Brain microvascular endothelial cell (primary cell): ENCODE measurements around the gene HK2.

Experiments used
- DNase-seq: peaks from one replicate; pipeline ENCODE4 v3.0.0-alpha.2; 2020
- H3K27ac ChIP-seq: fragments of 250-450 bp; sonication (Bioruptor Pico); 2 replicates; pipeline ENCODE4 v1.5.1; 2020; ENCODE audit warnings: mild to moderate bottlenecking, moderate library complexity
- H3K27me3 ChIP-seq: fragments of 250-450 bp; sonication (Bioruptor Pico); replicated peaks from 2 replicates; pipeline ENCODE4 v1.5.1; 2020; ENCODE audit warnings: mild to moderate bottlenecking
- H3K36me3 ChIP-seq: fragments of 250-450 bp; sonication (Bioruptor Pico); replicated peaks from 2 replicates; pipeline ENCODE4 v1.5.1; 2020; ENCODE audit warnings: mild to moderate bottlenecking
- H3K4me3 ChIP-seq: 2 replicates; pipeline ENCODE4 v1.5.1; 2011; ENCODE audit warnings: low read depth, mild to moderate bottlenecking, control low read depth, low read length, moderate library complexity
- in situ Hi-C: cut with HindIII; loops from 2 replicates; pipeline ENCODE4 v1.10.0; 2017; ENCODE audit warnings: low sequenced_read_pairs, low pct_ligation_motif_present
- TF ChIP-seq, protein P1 (sequence below): IDR thresholded peaks from 2 replicates; pipeline ENCODE4 v1.5.1; 2011; ENCODE audit warnings: low read depth, mild to moderate bottlenecking, moderate library complexity, low read length, control low read depth, inconsistent platforms; ENCODE audit errors: missing control alignments

The HK2 gene

DNA sequence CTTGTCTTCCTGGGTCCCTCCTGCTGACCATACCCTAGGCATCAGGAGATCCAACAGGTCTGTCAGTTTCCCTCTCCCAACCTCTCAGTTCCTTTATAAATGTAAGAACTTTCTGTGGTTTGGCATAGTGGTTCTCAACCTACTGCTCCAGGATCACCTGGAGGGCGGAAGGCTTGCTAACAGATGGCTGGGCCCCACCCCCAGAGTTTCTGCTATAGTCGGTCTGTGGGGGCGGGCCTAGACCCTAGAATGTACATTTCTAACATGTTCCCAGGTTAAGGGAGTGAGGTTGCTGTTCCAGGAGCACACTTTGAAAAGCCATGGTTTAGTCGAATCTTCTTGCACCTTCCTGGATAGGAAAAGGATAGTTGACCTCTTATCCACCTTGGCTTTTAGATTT is 37.0 kb downstream of the HK2 start:
- no peaks in the 10 kb centered on the region for H3K36me3 ChIP-seq

DNA sequence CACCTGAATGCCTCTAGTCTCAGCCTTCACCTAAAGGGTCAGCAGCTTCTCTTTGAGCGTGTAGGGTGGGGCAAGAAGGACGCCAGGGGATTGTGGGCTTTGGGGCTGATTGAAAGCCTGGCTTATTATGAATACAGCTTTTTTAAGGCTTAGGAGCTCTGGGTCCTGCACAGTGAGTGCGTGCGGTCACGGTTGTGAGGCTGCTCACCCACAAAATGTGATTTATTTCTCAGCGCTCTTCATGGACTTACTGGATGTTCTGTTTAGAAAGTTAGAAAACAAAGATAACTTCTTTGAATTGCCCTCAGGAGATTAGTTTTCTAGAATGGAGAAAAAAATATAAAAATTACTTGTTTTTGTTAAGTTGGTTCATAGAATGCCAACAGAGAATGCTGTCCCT is 37.5 kb downstream of the HK2 start:
- TF ChIP-seq, protein P1, sequence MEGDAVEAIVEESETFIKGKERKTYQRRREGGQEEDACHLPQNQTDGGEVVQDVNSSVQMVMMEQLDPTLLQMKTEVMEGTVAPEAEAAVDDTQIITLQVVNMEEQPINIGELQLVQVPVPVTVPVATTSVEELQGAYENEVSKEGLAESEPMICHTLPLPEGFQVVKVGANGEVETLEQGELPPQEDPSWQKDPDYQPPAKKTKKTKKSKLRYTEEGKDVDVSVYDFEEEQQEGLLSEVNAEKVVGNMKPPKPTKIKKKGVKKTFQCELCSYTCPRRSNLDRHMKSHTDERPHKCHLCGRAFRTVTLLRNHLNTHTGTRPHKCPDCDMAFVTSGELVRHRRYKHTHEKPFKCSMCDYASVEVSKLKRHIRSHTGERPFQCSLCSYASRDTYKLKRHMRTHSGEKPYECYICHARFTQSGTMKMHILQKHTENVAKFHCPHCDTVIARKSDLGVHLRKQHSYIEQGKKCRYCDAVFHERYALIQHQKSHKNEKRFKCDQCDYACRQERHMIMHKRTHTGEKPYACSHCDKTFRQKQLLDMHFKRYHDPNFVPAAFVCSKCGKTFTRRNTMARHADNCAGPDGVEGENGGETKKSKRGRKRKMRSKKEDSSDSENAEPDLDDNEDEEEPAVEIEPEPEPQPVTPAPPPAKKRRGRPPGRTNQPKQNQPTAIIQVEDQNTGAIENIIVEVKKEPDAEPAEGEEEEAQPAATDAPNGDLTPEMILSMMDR = no peak

More for the DNA sequence above, 37.0 kb downstream of the HK2 start:
- H3K27me3 ChIP-seq = no peaks in the 10 kb centered on the region
- no peak overlapping the region for H3K27ac ChIP-seq
- TF ChIP-seq, protein P1 = no peak
- no peak for DNase-seq
- in situ Hi-C loops = loop anchor here (25.0 kb wide), 1 partner anchor 184 kb away; no protein-coding TSS in a partner anchor
- no peak overlapping the region for H3K4me3 ChIP-seq

DNA sequence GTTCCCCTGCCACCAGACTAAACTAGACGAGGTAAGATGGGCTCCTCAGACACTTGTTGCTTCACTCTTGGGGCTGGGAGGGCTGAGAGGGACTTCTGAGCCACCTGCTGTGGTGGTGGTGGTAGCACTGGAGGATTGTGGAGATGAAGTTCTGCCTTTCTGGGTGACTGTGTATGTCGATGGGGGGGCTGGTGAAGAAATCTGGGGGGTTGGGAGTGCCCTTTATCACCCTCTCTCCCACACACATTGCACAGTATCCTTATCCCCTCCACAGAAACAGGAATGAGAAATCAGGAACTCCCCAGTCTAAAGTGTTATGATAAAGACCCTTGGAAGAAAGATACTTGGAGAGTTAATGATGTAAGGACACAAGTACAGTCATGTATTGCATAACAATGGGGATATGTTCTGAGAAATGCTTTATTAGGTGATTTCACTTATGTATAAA is 38.5 kb downstream of the HK2 start:
- H3K36me3 ChIP-seq = no peaks in the 10 kb centered on the region
- H3K27me3 ChIP-seq = no peaks in the 10 kb centered on the region
- in situ Hi-C loops = loop anchor here (25.0 kb wide), 1 partner anchor 185 kb away; no protein-coding TSS in a partner anchor
- no peak for DNase-seq
- no peak overlapping the region for H3K27ac ChIP-seq
- TF ChIP-seq, protein P1 = no peak
- no peak overlapping the region for H3K4me3 ChIP-seq

More for the DNA sequence above, 37.5 kb downstream of the HK2 start:
- DNase-seq = no peak
- Histone ChIP-seq H3K27ac (no peak overlapping the region), H3K36me3 (no peaks in the 10 kb centered on the region), H3K27me3 (no peaks in the 10 kb centered on the region), H3K4me3 (no peak overlapping the region)
- in situ Hi-C loops = loop anchor here (25.0 kb wide), 1 partner anchor 184 kb away; no protein-coding TSS in a partner anchor

- TF ChIP-seq, protein P1 = no peak
- H3K27ac ChIP-seq = no peak overlapping the region
- H3K36me3 ChIP-seq = no peaks in the 10 kb centered on the region
- DNase-seq = no peak
- no peaks in the 10 kb centered on the region for H3K27me3 ChIP-seq
- in situ Hi-C loops = loop anchor here (25.0 kb wide), 1 partner anchor 186 kb away; no protein-coding TSS in a partner anchor
- no peak overlapping the region for H3K4me3 ChIP-seq
These were observed 39.2 kb downstream of the HK2 start for GRCh38 chr2:74873012-74873665.

DNA sequence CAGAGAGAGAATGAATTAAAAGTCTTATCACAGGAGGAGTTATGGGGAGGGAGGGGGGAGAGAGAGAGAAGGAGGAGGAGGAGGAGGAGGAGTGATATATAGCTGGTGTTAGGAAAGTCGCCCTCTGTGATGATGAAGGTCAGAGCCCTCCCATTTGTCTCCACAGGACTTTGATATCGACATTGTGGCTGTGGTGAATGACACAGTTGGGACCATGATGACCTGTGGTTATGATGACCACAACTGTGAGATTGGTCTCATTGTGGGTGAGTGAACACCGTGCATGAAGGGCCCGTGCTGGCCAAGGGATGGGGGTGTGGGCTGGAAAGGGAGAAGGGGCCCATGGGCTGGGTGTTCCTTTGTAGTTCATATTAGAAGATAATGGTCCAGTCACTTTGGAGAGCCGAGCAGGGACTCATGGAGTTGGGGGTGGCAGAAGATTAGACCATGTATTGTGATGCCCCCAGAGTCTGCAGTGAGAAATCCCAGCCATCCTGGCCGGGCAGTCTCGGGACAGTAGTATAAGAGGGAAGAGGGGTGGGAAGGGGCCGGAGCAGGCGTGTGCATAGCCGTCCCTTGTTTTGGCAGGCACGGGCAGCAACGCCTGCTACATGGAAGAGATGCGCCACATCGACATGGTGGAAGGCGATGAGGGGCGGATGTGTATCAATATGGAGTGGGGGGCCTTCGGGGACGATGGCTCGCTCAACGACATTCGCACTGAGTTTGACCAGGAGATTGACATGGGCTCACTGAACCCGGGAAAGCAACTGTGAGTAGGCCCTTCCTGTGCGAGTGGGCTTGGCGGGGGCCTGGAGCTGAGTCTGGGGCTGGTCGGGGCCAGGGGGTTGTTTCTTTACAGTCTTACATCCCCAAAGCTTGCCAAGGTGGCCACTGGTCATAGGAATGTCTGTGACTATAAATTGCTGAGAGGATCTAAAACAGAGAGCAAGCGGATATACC is 40.0 kb downstream of the HK2 start:
- no peaks in the 10 kb centered on the region for H3K36me3 ChIP-seq
- TF ChIP-seq, protein P1 = no peak
- no peak overlapping the region for H3K27ac ChIP-seq
- in situ Hi-C loops = loop anchor here (25.0 kb wide), 1 partner anchor 187 kb away; no protein-coding TSS in a partner anchor
- H3K27me3 ChIP-seq = no peaks in the 10 kb centered on the region
- DNase-seq = no peak
- no peak overlapping the region for H3K4me3 ChIP-seq
